ENCODE results near the gene SERAC1. TPM values are rescaled to one million over a fixed set of nuclear protein-coding genes. Genes with fewer than 3 reads are reported as not detected.
"Not testable (repeated sequence)": the region's sequence is repeated elsewhere in the genome, so short reads cannot be mapped to it uniquely, and the experiment has no call there.

SERAC1 gene
- 1 to 10 TPM; 6.0 to 8.6 TPM for total RNA-seq

DNA sequence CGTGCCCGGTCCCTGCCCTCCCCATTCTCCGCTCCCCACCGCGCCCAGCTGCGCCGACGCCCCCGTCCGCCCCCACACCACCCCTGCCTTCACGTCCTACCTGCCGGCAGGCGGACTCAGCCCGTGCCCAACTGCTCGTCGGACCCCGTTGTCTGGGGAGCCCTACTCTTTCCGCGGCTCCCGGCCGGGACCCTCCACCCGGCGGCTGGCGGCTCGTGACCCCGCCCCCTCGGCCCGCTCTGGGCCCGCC, at the start of gene SERAC1:
Gene SERAC1, minus strand, starts transcription at position 223 of the 250 bp plus-strand sequence. CDS start 9,899 bp downstream, outside the sequence.
- Mint-ChIP-seq H3K27me3 (ENCODE audit: low read depth) (peaks cover 6% of the 10 kb centered on the region), H3K4me3 (peak within 1 kb of the TSS; percentile 86 to 92), H3K36me3 (ENCODE audit: insufficient read depth in 2 of 2) (peaks cover 5 to 10% of the 10 kb centered on the region in 2 donors), H3K27ac (peak within 1 kb of the TSS; percentile 78), H3K4me1 (ENCODE audit: low read depth) (peaks cover 31% of the 10 kb centered on the region), H3K9me3 (no peaks in the 10 kb centered on the region)
- DNase-seq (no peak), ATAC-seq (replicated peaks in 1 of 2) (peak; percentile 65)

GRCh38 chr6:158213925-158214674, 46.0 kb upstream of the SERAC1 start:
- Mint-ChIP-seq H3K4me1 (ENCODE audit: low read depth) (peaks cover 21% of the 10 kb centered on the region), H3K27ac (no peak overlapping the region)

DNA sequence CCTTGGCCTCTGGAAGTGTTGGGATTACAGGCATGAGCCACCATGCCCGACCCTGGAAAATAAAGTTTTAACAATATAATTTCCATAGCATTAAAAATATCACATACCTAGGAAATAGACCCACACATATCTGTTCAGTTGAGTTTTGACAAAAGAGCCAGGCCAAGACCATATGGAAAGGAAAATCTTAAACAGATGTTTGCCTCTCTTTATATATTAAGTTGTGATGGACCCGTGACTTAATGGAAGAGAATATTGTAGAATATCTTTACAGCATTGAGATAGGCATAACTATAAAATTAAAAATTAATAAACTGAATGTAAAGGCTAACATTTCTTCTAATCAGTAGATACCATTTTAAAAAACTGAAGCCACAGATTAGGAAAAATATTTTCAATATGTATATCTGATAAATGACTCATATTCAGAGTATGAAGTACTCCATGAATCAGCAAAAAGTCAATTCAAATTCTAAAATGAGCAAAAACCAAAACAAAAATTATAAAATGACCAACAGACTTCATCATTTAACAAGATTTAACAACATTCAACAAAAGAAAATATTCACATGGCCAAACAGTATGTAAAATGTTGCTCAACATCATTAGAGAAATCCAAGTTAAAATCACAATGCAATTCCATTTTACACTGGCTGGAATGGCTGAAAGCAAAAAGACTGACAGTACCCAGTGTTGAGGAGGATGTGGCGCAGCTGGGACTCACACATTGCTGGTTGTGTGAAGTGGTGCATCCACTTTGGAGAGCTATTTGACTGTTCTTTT, 43.4 kb upstream of the SERAC1 start:
- H3K9me3 Mint-ChIP-seq: no peaks in the 10 kb centered on the region
- peaks cover 5% of the 10 kb centered on the region for H3K27me3 Mint-ChIP-seq (ENCODE audit: low read depth)
- peak overlapping the region in 1 of 2 donors; percentile 21 for H3K4me3 Mint-ChIP-seq
- H3K36me3 Mint-ChIP-seq (ENCODE audit: insufficient read depth in 2 of 2): no peaks in the 10 kb centered on the region
- ATAC-seq (replicated peaks in 1 of 2) (peak in 1 of 2 donors; percentile 27), DNase-seq (peak in 1 of 2 donors; percentile 36)
- peaks cover 47% of the 10 kb centered on the region for H3K4me1 Mint-ChIP-seq (ENCODE audit: low read depth)
- H3K27ac Mint-ChIP-seq: peak overlapping the region; percentile 12

More at GRCh38 chr6:158213925-158214674, 46.0 kb upstream of the SERAC1 start:
- peak; percentile 61 to 63 for DNase-seq
- no peaks in the 10 kb centered on the region for H3K9me3 Mint-ChIP-seq
- ATAC-seq (replicated peaks in 1 of 2): peak; percentile 96 to 97
- peaks cover under 1% of the 10 kb centered on the region for H3K27me3 Mint-ChIP-seq (ENCODE audit: low read depth)
- no peaks in the 10 kb centered on the region for H3K36me3 Mint-ChIP-seq (ENCODE audit: insufficient read depth in 2 of 2)
- H3K4me3 Mint-ChIP-seq: no peak overlapping the region

- peaks cover 60% of the 10 kb centered on the region for H3K4me1 Mint-ChIP-seq (ENCODE audit: low read depth)
- DNase-seq; ATAC-seq (replicated peaks in 1 of 2); H3K36me3 Mint-ChIP-seq (ENCODE audit: insufficient read depth in 2 of 2); H3K27ac Mint-ChIP-seq; H3K9me3 Mint-ChIP-seq: not testable (repeated sequence)
- peaks cover 12% of the 10 kb centered on the region for H3K27me3 Mint-ChIP-seq (ENCODE audit: low read depth)
- peak overlapping the region in 1 of 2 donors; percentile 57 for H3K4me3 Mint-ChIP-seq
These were observed 41.7 kb upstream of the SERAC1 start for GRCh38 chr6:158209582-158210333.

DNA sequence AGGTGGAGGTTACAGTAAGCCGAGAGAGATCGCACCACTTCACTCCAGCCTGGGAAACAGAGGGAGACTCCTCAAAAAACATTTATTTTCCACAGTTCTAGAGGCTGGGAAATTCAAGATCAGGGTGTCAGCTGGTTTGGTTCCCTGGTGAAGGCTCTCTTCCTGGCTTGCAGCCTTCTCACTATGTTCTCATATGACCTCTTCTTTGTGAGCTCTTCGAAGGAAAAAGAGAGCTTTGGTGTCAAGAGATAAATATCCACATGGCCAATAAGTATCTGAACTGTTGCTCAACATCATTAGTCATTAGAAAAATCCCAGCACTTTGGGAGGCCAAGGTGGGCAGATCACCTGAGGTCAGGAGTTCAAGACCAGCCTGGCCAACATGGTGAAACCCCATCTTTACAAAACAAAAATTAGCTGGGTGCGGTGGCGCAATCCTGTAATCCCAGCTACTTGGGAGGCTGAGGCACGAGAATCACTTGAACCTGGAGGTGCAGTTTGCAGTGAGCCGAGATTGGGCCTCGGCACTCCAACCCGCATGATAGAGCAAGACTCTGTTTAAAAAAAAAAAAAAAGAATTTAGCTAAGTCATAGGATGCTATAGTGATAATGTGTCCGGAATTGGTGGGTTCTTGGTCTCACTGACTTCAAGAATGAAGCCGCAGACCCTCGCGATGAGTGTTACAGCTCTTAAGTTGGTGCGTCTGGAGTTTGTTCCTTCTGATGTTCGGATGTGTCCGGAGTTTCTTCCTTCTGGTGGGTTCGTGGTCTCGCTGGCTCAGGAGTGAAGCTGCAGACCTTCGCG, 40.4 kb upstream of the SERAC1 start:
- Mint-ChIP-seq H3K4me1 (ENCODE audit: low read depth) (peaks cover 51% of the 10 kb centered on the region), H3K27me3 (ENCODE audit: low read depth) (peaks cover 12% of the 10 kb centered on the region), H3K4me3 (peak overlapping the region; percentile 47 to 64), H3K27ac (peak overlapping the region; percentile 49)
- H3K36me3 Mint-ChIP-seq (ENCODE audit: insufficient read depth in 2 of 2); ATAC-seq (replicated peaks in 1 of 2); DNase-seq; H3K9me3 Mint-ChIP-seq: not testable (repeated sequence)

DNA sequence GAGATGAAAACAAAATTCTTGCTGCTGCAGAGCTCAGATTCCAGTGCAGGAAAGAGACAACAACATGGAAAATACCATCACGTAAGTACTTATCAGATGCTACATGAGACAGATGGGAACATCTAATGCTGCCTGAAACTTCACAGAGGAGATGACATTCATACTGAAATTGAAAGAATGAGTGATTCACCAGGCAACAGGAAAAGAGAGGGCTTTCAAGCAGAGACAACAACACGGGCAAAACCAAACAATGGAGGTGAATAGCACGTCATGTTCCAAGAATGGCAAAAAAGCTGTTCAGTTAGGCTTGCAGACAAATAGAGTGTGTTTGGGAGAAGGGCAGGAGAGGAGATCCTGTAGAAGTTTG, 39.3 kb upstream of the SERAC1 start:
- peak; percentile 61 to 62 for DNase-seq
- peak; percentile 96 to 97 for ATAC-seq (replicated peaks in 1 of 2)
- peaks cover 51% of the 10 kb centered on the region for H3K4me1 Mint-ChIP-seq (ENCODE audit: low read depth)
- H3K4me3 Mint-ChIP-seq: peak overlapping the region; percentile 47 to 64
- no peaks in the 10 kb centered on the region for H3K9me3 Mint-ChIP-seq
- peak overlapping the region; percentile 49 for H3K27ac Mint-ChIP-seq
- H3K36me3 Mint-ChIP-seq (ENCODE audit: insufficient read depth in 2 of 2): no peaks in the 10 kb centered on the region
- H3K27me3 Mint-ChIP-seq (ENCODE audit: low read depth): peaks cover 12% of the 10 kb centered on the region

- Mint-ChIP-seq H3K27ac (peak overlapping the region; percentile 49), H3K4me1 (ENCODE audit: low read depth) (peaks cover 50% of the 10 kb centered on the region), H3K36me3 (ENCODE audit: insufficient read depth in 2 of 2) (no peaks in the 10 kb centered on the region), H3K4me3 (peak overlapping the region; percentile 47 to 64), H3K9me3 (no peaks in the 10 kb centered on the region), H3K27me3 (ENCODE audit: low read depth) (peaks cover 12% of the 10 kb centered on the region)
- ATAC-seq (replicated peaks in 1 of 2) (no peak), DNase-seq (no peak)
These were observed 38.8 kb upstream of the SERAC1 start for GRCh38 chr6:158206740-158207421.

DNA sequence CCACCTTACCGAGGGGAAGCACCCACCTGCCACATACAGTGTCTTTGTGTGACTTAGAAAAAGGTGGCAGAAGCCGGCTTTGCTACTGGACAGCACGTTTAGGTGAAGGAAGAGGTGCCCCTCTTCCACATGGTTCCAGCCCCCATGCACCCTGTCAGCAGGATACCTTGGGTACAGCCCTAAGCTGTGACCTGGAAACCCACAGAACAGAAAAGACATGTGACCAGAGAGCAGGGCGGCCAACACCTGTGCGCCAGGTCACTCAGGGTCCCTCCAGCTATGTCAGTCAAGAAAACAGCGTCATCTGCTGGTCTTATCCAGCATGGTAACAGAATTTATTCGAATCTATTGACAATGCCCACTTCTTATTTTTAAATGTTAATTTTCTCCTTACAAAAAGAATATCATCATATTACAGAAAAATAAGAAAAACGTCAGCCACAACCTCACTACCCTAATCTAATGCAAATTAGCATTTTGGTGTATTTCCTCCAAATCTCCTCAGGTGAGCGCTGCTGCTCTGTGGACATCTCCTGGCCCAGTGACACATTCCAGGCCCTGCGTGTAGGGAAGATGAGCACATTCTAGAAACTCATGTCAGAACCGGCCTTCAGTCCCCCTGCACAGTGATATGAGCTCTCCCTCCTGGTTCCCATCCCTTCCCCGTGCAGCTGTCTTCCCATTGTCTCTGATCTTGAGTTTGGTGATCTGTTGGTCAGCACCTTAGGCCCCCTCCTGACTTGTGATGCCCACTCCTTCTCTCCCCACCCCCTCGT, 37.3 kb upstream of the SERAC1 start:
- Mint-ChIP-seq H3K4me1 (ENCODE audit: low read depth) (peaks cover 50% of the 10 kb centered on the region), H3K27ac (no peak overlapping the region), H3K9me3 (no peaks in the 10 kb centered on the region), H3K36me3 (ENCODE audit: insufficient read depth in 2 of 2) (no peaks in the 10 kb centered on the region), H3K4me3 (no peak overlapping the region), H3K27me3 (ENCODE audit: low read depth) (peaks cover 12% of the 10 kb centered on the region)
- no peak for DNase-seq
- no peak for ATAC-seq (replicated peaks in 1 of 2)

DNA sequence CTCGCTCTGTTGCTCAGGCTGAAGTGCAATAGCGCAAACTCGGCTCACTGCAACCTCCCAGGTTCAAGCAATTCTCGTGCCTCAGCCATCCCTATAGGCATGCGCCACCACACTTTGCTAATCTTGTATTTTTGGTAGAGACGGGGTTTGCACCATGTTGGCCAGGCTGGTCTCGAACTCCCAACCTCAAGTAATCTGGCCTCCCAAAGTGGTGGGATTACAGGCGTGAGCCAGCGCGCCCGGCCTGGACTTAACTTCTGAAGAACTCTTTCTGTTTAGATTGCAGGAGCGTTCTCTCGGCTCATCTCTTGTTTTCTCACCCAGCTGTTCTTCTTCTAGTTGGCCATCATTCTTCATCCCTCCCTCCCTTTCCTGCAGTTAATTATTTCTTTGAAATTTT, 30.4 kb upstream of the SERAC1 start:
- no peaks in the 10 kb centered on the region for H3K9me3 Mint-ChIP-seq
- peaks cover 10% of the 10 kb centered on the region for H3K4me1 Mint-ChIP-seq (ENCODE audit: low read depth)
- H3K36me3 Mint-ChIP-seq (ENCODE audit: insufficient read depth in 2 of 2): peaks cover 0 to 3% of the 10 kb centered on the region in 2 donors
- H3K4me3 Mint-ChIP-seq: no peak overlapping the region
- no peak for DNase-seq
- H3K27me3 Mint-ChIP-seq (ENCODE audit: low read depth): no peaks in the 10 kb centered on the region
- H3K27ac Mint-ChIP-seq: no peak overlapping the region
- no peak for ATAC-seq (replicated peaks in 1 of 2)

GRCh38 chr6:158194487-158195280, 26.6 kb upstream of the SERAC1 start:
- no peaks in the 10 kb centered on the region for H3K4me1 Mint-ChIP-seq (ENCODE audit: low read depth)
- ATAC-seq (replicated peaks in 1 of 2) (no peak), DNase-seq (no peak)
- peaks cover 3 to 6% of the 10 kb centered on the region in 2 donors for H3K36me3 Mint-ChIP-seq (ENCODE audit: insufficient read depth in 2 of 2)
- H3K27me3 Mint-ChIP-seq (ENCODE audit: low read depth): no peaks in the 10 kb centered on the region
- H3K27ac Mint-ChIP-seq: no peak overlapping the region
- no peak overlapping the region for H3K4me3 Mint-ChIP-seq
- no peaks in the 10 kb centered on the region for H3K9me3 Mint-ChIP-seq

DNA sequence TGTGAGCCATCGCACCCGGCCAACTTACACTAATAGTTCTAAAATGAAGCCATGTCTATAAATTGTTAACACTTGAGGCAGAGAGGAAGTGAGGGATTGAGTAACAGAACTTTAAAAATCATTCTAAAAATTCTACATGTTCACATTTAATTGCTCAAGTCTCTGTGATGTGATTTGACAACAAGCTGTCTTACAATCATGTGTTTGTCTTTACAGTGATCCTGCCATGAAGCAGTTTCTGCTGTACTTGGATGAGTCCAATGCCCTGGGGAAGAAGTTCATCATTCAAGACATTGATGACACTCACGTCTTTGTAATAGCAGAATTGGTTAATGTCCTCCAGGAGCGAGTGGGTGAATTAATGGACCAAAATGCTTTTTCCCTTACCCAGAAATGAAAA, 23.7 kb upstream of the SERAC1 start:
- ATAC-seq (replicated peaks in 1 of 2) (no peak), DNase-seq (no peak)
- Mint-ChIP-seq H3K4me1 (ENCODE audit: low read depth) (peaks cover under 1% of the 10 kb centered on the region), H3K36me3 (ENCODE audit: insufficient read depth in 2 of 2) (peaks cover 4 to 7% of the 10 kb centered on the region in 2 donors), H3K9me3 (no peaks in the 10 kb centered on the region), H3K27me3 (ENCODE audit: low read depth) (no peaks in the 10 kb centered on the region), H3K27ac (no peak overlapping the region), H3K4me3 (no peak overlapping the region)

All from activated T-cell treated with anti-CD3 and anti-CD28 coated beads, Interleukin-2, amount 50 U/mL, for 72 hours (primary cell).